ENCODE data around the gene PNCK. TPM values are rescaled to one million over a fixed set of nuclear protein-coding genes. Genes with fewer than 3 reads are reported as not detected.

Gene PNCK
- total and polyA plus RNA-seq, 2 of the 13 experiments (the other 11 are each of a cell fraction or from before 2014, with no cell fraction given) = 33.1 TPM; not detected in 1

DNA sequence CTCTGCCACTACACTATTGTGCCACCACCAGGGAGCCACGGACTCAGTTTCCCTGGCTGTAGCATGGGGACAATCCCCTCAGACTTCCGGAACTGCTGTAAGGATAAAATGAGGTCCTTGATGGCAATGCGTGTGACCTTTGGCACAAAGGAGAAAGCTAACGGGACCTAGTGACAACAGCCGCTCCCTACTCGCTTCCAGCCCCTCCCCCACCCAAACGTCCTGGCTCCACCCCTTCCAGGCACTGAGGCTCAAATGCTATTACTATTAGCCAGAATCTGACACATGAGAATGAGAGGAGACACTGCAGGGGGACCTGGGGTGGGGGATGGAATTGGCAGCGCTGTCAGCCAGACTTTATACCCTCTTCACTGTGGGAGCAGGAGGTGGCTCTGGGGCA, 32.0 kb downstream of the PNCK start (continued):
- TF ChIP-seq, protein P1, sequence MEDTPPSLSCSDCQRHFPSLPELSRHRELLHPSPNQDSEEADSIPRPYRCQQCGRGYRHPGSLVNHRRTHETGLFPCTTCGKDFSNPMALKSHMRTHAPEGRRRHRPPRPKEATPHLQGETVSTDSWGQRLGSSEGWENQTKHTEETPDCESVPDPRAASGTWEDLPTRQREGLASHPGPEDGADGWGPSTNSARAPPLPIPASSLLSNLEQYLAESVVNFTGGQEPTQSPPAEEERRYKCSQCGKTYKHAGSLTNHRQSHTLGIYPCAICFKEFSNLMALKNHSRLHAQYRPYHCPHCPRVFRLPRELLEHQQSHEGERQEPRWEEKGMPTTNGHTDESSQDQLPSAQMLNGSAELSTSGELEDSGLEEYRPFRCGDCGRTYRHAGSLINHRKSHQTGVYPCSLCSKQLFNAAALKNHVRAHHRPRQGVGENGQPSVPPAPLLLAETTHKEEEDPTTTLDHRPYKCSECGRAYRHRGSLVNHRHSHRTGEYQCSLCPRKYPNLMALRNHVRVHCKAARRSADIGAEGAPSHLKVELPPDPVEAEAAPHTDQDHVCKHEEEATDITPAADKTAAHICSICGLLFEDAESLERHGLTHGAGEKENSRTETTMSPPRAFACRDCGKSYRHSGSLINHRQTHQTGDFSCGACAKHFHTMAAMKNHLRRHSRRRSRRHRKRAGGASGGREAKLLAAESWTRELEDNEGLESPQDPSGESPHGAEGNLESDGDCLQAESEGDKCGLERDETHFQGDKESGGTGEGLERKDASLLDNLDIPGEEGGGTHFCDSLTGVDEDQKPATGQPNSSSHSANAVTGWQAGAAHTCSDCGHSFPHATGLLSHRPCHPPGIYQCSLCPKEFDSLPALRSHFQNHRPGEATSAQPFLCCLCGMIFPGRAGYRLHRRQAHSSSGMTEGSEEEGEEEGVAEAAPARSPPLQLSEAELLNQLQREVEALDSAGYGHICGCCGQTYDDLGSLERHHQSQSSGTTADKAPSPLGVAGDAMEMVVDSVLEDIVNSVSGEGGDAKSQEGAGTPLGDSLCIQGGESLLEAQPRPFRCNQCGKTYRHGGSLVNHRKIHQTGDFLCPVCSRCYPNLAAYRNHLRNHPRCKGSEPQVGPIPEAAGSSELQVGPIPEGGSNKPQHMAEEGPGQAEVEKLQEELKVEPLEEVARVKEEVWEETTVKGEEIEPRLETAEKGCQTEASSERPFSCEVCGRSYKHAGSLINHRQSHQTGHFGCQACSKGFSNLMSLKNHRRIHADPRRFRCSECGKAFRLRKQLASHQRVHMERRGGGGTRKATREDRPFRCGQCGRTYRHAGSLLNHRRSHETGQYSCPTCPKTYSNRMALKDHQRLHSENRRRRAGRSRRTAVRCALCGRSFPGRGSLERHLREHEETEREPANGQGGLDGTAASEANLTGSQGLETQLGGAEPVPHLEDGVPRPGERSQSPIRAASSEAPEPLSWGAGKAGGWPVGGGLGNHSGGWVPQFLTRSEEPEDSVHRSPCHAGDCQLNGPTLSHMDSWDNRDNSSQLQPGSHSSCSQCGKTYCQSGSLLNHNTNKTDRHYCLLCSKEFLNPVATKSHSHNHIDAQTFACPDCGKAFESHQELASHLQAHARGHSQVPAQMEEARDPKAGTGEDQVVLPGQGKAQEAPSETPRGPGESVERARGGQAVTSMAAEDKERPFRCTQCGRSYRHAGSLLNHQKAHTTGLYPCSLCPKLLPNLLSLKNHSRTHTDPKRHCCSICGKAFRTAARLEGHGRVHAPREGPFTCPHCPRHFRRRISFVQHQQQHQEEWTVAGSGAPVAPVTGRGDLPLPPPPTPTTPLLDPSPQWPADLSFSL (CRISPR knock-in tag; IDR thresholded peaks at IDR 0.05) = no peak
- TF ChIP-seq SOX13 (IDR thresholded peaks at IDR 0.05) (no peak), SOX13 (CRISPR knock-in tag; conservative IDR thresholded peaks at IDR 0.05 in 1 of 2, IDR thresholded peaks at IDR 0.05 in 1 of 2) (peak in 1 of 2 experiments; percentile 26; a peak in 1 of 4 replicates), ZNF292 (CRISPR knock-in tag; IDR thresholded peaks at IDR 0.05; ENCODE audit: borderline replicate concordance, low read depth) (no peak), BRD4 (CRISPR knock-in tag; IDR thresholded peaks at IDR 0.05) (no peak), ZFP90 (CRISPR knock-in tag; IDR thresholded peaks at IDR 0.05; ENCODE audit: borderline replicate concordance) (no peak), ZSCAN22 (CRISPR knock-in tag; IDR thresholded peaks at IDR 0.05) (no peak), SALL1 (CRISPR knock-in tag; IDR thresholded peaks at IDR 0.05) (no peak), SIN3A (IDR thresholded peaks at IDR 0.05; ENCODE audit: borderline replicate concordance, low read depth, low read length) (0 out of 2 replicates have a peak, but pooled peaks have one; percentile 41), RCOR2 (CRISPR knock-in tag; IDR thresholded peaks at IDR 0.05) (no peak), ZNF44 (CRISPR knock-in tag; IDR thresholded peaks at IDR 0.05) (no peak), ZNF354B (CRISPR knock-in tag; IDR thresholded peaks at IDR 0.05) (no peak), SNAI1 (CRISPR knock-in tag; IDR thresholded peaks at IDR 0.05; ENCODE audit: borderline replicate concordance) (no peak), U2AF1 (optimal IDR thresholded peaks at IDR 0.05; ENCODE audit: low read depth, low read length) (no peak), SATB2 (CRISPR knock-in tag; IDR thresholded peaks at IDR 0.05) (no peak), ZNF570 (CRISPR knock-in tag; IDR thresholded peaks at IDR 0.05; ENCODE audit: borderline replicate concordance) (no peak), ZNF350 (CRISPR knock-in tag; IDR thresholded peaks at IDR 0.05; ENCODE audit: borderline replicate concordance, low read depth) (0 out of 2 replicates have a peak, but pooled peaks have one; percentile 29), ZNF180 (CRISPR knock-in tag; IDR thresholded peaks at IDR 0.05; ENCODE audit: borderline replicate concordance, low read depth) (no peak), HDAC6 (IDR thresholded peaks at IDR 0.05; ENCODE audit: low read depth, low read length) (no peak)
- TF ChIP-seq, protein P2, sequence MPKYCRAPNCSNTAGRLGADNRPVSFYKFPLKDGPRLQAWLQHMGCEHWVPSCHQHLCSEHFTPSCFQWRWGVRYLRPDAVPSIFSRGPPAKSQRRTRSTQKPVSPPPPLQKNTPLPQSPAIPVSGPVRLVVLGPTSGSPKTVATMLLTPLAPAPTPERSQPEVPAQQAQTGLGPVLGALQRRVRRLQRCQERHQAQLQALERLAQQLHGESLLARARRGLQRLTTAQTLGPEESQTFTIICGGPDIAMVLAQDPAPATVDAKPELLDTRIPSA (CRISPR knock-in tag; IDR thresholded peaks at IDR 0.05; ENCODE audit: borderline replicate concordance) = no peak
- TF ChIP-seq, protein P3, sequence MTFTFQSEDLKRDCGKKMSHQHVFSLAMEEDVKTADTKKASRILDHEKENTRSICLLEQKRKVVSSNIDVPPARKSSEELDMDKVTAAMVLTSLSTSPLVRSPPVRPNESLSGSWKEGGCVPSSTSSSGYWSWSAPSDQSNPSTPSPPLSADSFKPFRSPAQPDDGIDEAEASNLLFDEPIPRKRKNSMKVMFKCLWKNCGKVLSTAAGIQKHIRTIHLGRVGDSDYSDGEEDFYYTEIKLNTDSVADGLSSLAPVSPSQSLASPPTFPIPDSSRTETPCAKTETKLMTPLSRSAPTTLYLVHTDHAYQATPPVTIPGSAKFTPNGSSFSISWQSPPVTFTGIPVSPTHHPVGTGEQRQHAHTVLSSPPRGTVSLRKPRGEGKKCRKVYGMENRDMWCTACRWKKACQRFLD (CRISPR knock-in tag; IDR thresholded peaks at IDR 0.05; ENCODE audit: borderline replicate concordance) = no peak

Data from HepG2 (cell line).